Measurements from ENCODE around the gene TMEM141.
"Not testable (repeated sequence)": the region's sequence is repeated elsewhere in the genome, so short reads cannot be mapped to it uniquely, and the experiment has no call there.

GRCh38 chr9:136785565-136786355 lies 5.4 kb upstream of the TMEM141 start:
- not testable (repeated sequence) for TF ChIP-seq CTCF (conservative IDR thresholded peaks at IDR 0.05 in 1 of 2, IDR thresholded peaks at IDR 0.05 in 1 of 2; ENCODE audit: low read depth in 1 of 2, low read length in 2 of 2); EZH2 (IDR thresholded peaks at IDR 0.05; ENCODE audit: low read length, missing control alignments)

Measured in fibroblast of lung (primary cell).